GM23338 (cell line): ENCODE results near the gene CYB561D1. TPM values are rescaled to one million over a fixed set of nuclear protein-coding genes. Genes with fewer than 3 reads are reported as not detected.

Experiments used
- ATAC-seq: fragments of 200-7000 bp; cut with Tn5 transposase; 3 replicates; pipeline ENCODE4 v1.9.1; 2020
- DNase-seq: peaks from one replicate; pipeline ENCODE4 v3.0.0-alpha.2; 2015; ENCODE audit warnings: low spot score
- H2AFZ ChIP-seq: fragments of 200-600 bp; sonication (generic); 2 replicates; pipeline ENCODE4 v1.8.0; 2016; ENCODE audit warnings: antibody characterized with exemption, mild to moderate bottlenecking, moderate library complexity
- H3F3A ChIP-seq: fragments of 200-600 bp; sonication (generic); replicated peaks from 2 replicates; pipeline ENCODE4 v1.8.0; 2017; ENCODE audit warnings: antibody characterized with exemption, mixed run types, low read depth
- H3K27ac ChIP-seq: fragments of 200-600 bp; sonication (generic); 2 replicates; pipeline ENCODE4 v1.6.1; 2016; ENCODE audit warnings: low read depth
- H3K27me3 ChIP-seq: fragments of 200-600 bp; sonication (generic); 2 replicates; pipeline ENCODE4 v1.8.0; 2016; ENCODE audit warnings: mild to moderate bottlenecking, mixed run types, moderate library complexity; ENCODE audit not compliant: insufficient read depth
- H3K36me3 ChIP-seq: fragments of 200-600 bp; sonication (generic); 2 replicates; pipeline ENCODE4 v1.8.0; 2016; ENCODE audit warnings: mild to moderate bottlenecking; ENCODE audit not compliant: insufficient read depth
- H3K4me1 ChIP-seq: fragments of 200-600 bp; sonication (generic); 2 replicates; pipeline ENCODE4 v1.8.0; 2016; ENCODE audit warnings: mild to moderate bottlenecking, moderate library complexity; ENCODE audit not compliant: insufficient read depth
- H3K4me2 ChIP-seq: fragments of 200-600 bp; sonication (generic); 2 replicates; pipeline ENCODE4 v1.7.1; 2017; ENCODE audit warnings: mixed run types
- H3K4me3 ChIP-seq: fragments of 200-600 bp; sonication (generic); 2 replicates; pipeline ENCODE4 v1.6.1; 2016; ENCODE audit warnings: mixed run types
- H3K79me2 ChIP-seq: fragments of 200-600 bp; sonication (generic); replicated peaks from 2 replicates; pipeline ENCODE4 v1.8.0; 2017; ENCODE audit warnings: mild to moderate bottlenecking; ENCODE audit not compliant: insufficient read depth
- H3K9me2 ChIP-seq: fragments of 200-600 bp; sonication (generic); 2 replicates; pipeline ENCODE4 v1.8.0; 2017; ENCODE audit not compliant: insufficient read depth
- H4K20me1 ChIP-seq: fragments of 200-600 bp; sonication (generic); replicated peaks from 2 replicates; pipeline ENCODE4 v1.8.0; 2017; ENCODE audit warnings: mild to moderate bottlenecking; ENCODE audit not compliant: insufficient read depth
- H3K27ac Mint-ChIP-seq: 2 replicates; pipeline ENCODE4 v1.8.0; 2020; ENCODE audit warnings: inconsistent platforms, mild to moderate bottlenecking, moderate library complexity, mixed read lengths
- H3K27me3 Mint-ChIP-seq: 3 replicates; pipeline ENCODE4 v1.8.0; 2022; ENCODE audit warnings: low read depth, mild to moderate bottlenecking, moderate library complexity, mixed read lengths, inconsistent platforms; ENCODE audit not compliant: insufficient read depth, poor library complexity
- H3K36me3 Mint-ChIP-seq: 3 replicates; pipeline ENCODE4 v1.8.0; 2021; ENCODE audit warnings: low read depth, mild to moderate bottlenecking, inconsistent platforms, moderate library complexity, mixed read lengths
- H3K4me1 Mint-ChIP-seq: 3 replicates; pipeline ENCODE4 v1.8.0; 2020; ENCODE audit warnings: mild to moderate bottlenecking, inconsistent platforms, mixed read lengths
- H3K4me3 Mint-ChIP-seq: 3 replicates; pipeline ENCODE4 v1.8.0; 2021; ENCODE audit warnings: moderate library complexity, mild to moderate bottlenecking, inconsistent platforms, mixed read lengths
- H3K9me3 Mint-ChIP-seq: 3 replicates; pipeline ENCODE4 v1.8.0; 2020; ENCODE audit warnings: moderate library complexity, mild to moderate bottlenecking, inconsistent platforms, mixed read lengths
- CREB1 ChIP-seq: fragments of 250-450 bp; sonication (Bioruptor Pico); IDR thresholded peaks from 2 replicates; pipeline ENCODE4 v1.5.0; 2020; ENCODE audit warnings: low read depth, mild to moderate bottlenecking, moderate library complexity
- ETS1 ChIP-seq: IDR thresholded peaks from 2 replicates; pipeline ENCODE4 v1.6.1; 2016; ENCODE audit warnings: antibody characterized with exemption
- JUNB ChIP-seq: IDR thresholded peaks from one replicate; pipeline ENCODE4 v1.6.1; 2016; ENCODE audit warnings: antibody characterized with exemption; ENCODE audit not compliant: unreplicated experiment
- STAT1 ChIP-seq: IDR thresholded peaks from one replicate; pipeline ENCODE4 v1.6.1; 2016; ENCODE audit warnings: antibody characterized with exemption; ENCODE audit not compliant: unreplicated experiment
- ZNF462 ChIP-seq: fragments of 250-450 bp; sonication (Bioruptor Pico); IDR thresholded peaks from 2 replicates; pipeline ENCODE4 v1.5.0; 2020; ENCODE audit warnings: mild to moderate bottlenecking, moderate library complexity
- polyA plus RNA-seq: library from polyadenylated mRNA; unstranded; fragments of >200 nt; fragmentation: Nextera tagmentation; extraction: Ambion mirVana; gene quantifications from 2 replicates; pipeline ENCODE4 v1.2.1, GENCODE V29; 2016
- total RNA-seq: library from RNA; depleted of rRNA; stranded (reverse); fragments of >200 nt; shearing (Covaris generic); gene quantifications from 2 replicates; pipeline ENCODE4 v1.2.3, GENCODE V29; 2014

CYB561D1 gene
- total and polyA plus RNA-seq, 2 experiments from 2014 or later: 0.95 to 2.7 TPM

GRCh38 chr1:109499081-109499480 lies 5.2 kb downstream of the CYB561D1 start (continued):
- TF ChIP-seq ZNF462 (CRISPR knock-in tag) (no peak), STAT1 (no peak), ETS1 (no peak), JUNB (no peak), CREB1 (no peak)

GRCh38 chr1:109499661-109500536 lies 6.0 kb downstream of the CYB561D1 start:
- Mint-ChIP-seq H3K27ac (no peak overlapping the region), H3K36me3 (peaks cover 11% of the 10 kb centered on the region), H3K9me3 (no peaks in the 10 kb centered on the region), H3K4me1 (peaks cover 28% of the 10 kb centered on the region), H3K27me3 (peaks cover 14% of the 10 kb centered on the region), H3K4me3 (no peak overlapping the region)
- H3K4me3 ChIP-seq: no peak overlapping the region
- ATAC-seq (peak; percentile 74), DNase-seq (peak; percentile 90)
- no peak overlapping the region for H3K27ac ChIP-seq
- H3K79me2 ChIP-seq: no peaks in the 10 kb centered on the region
- H2AFZ ChIP-seq: no peak overlapping the region
- H3K4me2 ChIP-seq: no peak overlapping the region
- no peaks in the 10 kb centered on the region for H4K20me1 ChIP-seq
- H3K27me3 ChIP-seq: no peaks in the 10 kb centered on the region
- no peaks in the 10 kb centered on the region for H3K36me3 ChIP-seq
- peaks cover 16% of the 10 kb centered on the region for H3K4me1 ChIP-seq
- no peaks in the 10 kb centered on the region for H3K9me2 ChIP-seq
- H3F3A ChIP-seq: no peaks in the 10 kb centered on the region
- TF ChIP-seq ZNF462 (CRISPR knock-in tag): no peak
